H1 (cell line): ENCODE measurements around the gene RPS27. TPM values are rescaled to one million over a fixed set of nuclear protein-coding genes. Genes with fewer than 3 reads are reported as not detected.

Source experiments
- CHD7 ChIP-seq: fragments of 300-600 bp; sonication (generic); IDR thresholded peaks from 2 replicates; pipeline ENCODE4 v1.7.1; 2012; ENCODE audit warnings: low read length, moderate library complexity, mild to moderate bottlenecking, inconsistent platforms; ENCODE audit not compliant: insufficient replicate concordance
- KDM4A ChIP-seq: IDR thresholded peaks from one replicate; pipeline ENCODE4 v1.7.1; 2012; ENCODE audit warnings: low read depth, mild to moderate bottlenecking, moderate library complexity, low read length, inconsistent platforms; ENCODE audit not compliant: severe bottlenecking
- POLR2AphosphoS5 ChIP-seq: IDR thresholded peaks from 2 replicates; pipeline ENCODE4 v1.6.1; 2011; ENCODE audit warnings: low read depth, low read length
- RAD21 ChIP-seq, 2 experiments: IDR thresholded peaks in 1 of 2; conservative IDR thresholded peaks in 1 of 2; 2 replicates each; pipeline ENCODE4 v1.6.1; 2011; ENCODE audit warnings: low read depth in 2 of 2, low read length in 2 of 2, improper control_type of control experiment in 1 of 2, inconsistent platforms in 1 of 2, mild to moderate bottlenecking in 1 of 2, moderate library complexity in 1 of 2
- TBP ChIP-seq: IDR thresholded peaks from 2 replicates; pipeline ENCODE4 v1.6.1; 2011; ENCODE audit warnings: low read depth, low read length, improper control_type of control experiment
- YY1 ChIP-seq: IDR thresholded peaks from 2 replicates; pipeline ENCODE4 v1.6.1; 2011; ENCODE audit warnings: low read depth, mild to moderate bottlenecking, low read length
- polyA plus RNA-seq, 7 experiments: library from polyadenylated mRNA; depleted of rRNA in 3 of 7; stranded (reverse) in 5 of 7; unstranded in 2 of 7; fragments of >200 nt in 5 of 7; fragments of 200-250 nt in 2 of 7; gene quantifications; 1 replicate in 5 of 7; 2 replicates in 1 of 7; 4 replicates in 1 of 7; pipeline versions ENCODE4 v1.2.1 to v1.2.3, GENCODE V29; 2011 to 2013; ENCODE audit warnings: missing spikeins in 2 of 7, mixed read lengths in 2 of 7
- total RNA-seq: library from RNA; stranded (reverse); fragmentation: NEBNext Ultra II Directional; extraction: Animal tissue kit (Norgen Biotek cat#: 25700); gene quantifications from 2 replicates; pipeline ENCODE4 v1.2.1, GENCODE V29; 2021

The RPS27 gene
- total and polyA plus RNA-seq, 2 of the 8 experiments (the other 6 are each of a cell fraction or from before 2014, with no cell fraction given), result 1,810 to 3,155 TPM

GRCh38 chr1:153957744-153958110 lies 32.8 kb upstream of the RPS27 start (continued):
- TF ChIP-seq CHD7, result no peak
- no peak for TF ChIP-seq TBP
- peak; percentile 86 for TF ChIP-seq POLR2AphosphoS5
- TF ChIP-seq RAD21 (IDR thresholded peaks at IDR 0.05 in 1 of 2, conservative IDR thresholded peaks at IDR 0.05 in 1 of 2; ENCODE audit: low read depth in 2 of 2, low read length in 2 of 2), result no peak
- no peak for TF ChIP-seq YY1
- peak; percentile 22 for TF ChIP-seq KDM4A
